ENCODE measurements around the gene TMEM218.

TMEM218 gene

DNA sequence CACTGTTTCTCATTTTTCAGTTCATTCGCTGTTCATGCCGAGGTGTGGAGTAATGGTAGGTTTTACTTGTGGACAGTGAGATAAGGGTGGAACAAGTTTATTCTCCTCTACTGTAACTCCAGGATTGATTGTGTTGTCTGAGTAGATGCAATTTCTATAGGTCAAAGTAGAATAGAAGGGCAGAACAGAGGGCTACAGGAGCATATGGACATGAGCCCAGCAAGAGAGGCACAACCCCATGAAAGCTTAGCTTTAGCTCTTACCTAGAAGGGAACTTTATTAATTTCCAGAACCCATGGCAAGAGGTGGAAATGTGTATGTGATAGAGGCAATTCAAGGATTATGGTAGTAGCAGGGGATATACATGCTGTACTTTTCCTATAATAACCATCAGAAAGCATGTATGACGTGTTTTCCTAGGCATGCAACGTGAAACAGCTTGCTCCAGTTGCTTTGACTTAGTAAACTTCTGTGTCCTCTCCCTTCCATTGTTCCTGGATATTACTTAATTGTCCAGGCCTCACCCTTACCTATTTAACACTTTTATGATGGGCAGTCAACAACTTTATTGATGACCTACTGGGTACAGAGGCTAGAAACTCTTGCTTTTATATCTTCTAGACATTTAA, 62.1 kb downstream of the TMEM218 start:
- DNase-seq = no peak
